ENCODE measurements around the gene TAOK3. TPM values are rescaled to one million over a fixed set of nuclear protein-coding genes. Genes with fewer than 3 reads are reported as not detected.

The TAOK3 gene
- total RNA-seq, 1 donor from 2014 or later, result 14.7 TPM

GRCh38 chr12:118327391-118327790, 45.3 kb downstream of the TAOK3 start:
- TF ChIP-seq, protein P1, sequence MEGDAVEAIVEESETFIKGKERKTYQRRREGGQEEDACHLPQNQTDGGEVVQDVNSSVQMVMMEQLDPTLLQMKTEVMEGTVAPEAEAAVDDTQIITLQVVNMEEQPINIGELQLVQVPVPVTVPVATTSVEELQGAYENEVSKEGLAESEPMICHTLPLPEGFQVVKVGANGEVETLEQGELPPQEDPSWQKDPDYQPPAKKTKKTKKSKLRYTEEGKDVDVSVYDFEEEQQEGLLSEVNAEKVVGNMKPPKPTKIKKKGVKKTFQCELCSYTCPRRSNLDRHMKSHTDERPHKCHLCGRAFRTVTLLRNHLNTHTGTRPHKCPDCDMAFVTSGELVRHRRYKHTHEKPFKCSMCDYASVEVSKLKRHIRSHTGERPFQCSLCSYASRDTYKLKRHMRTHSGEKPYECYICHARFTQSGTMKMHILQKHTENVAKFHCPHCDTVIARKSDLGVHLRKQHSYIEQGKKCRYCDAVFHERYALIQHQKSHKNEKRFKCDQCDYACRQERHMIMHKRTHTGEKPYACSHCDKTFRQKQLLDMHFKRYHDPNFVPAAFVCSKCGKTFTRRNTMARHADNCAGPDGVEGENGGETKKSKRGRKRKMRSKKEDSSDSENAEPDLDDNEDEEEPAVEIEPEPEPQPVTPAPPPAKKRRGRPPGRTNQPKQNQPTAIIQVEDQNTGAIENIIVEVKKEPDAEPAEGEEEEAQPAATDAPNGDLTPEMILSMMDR (IDR thresholded peaks at IDR 0.05; ENCODE audit: unreplicated experiment), result no peak
- Mint-ChIP-seq H3K27me3 (no peaks in the 10 kb centered on the region), H3K36me3 (ENCODE audit: insufficient read depth) (peaks cover 2% of the 10 kb centered on the region), H3K4me3 (ENCODE audit: low read depth) (no peak overlapping the region), H3K4me1 (ENCODE audit: low read depth) (no peaks in the 10 kb centered on the region), H3K27ac (no peak overlapping the region), H3K9me3 (ENCODE audit: low read depth) (no peaks in the 10 kb centered on the region)
- no peak for DNase-seq (ENCODE audit: low spot score, unreplicated experiment)

- no peak overlapping the region for H3K27ac Mint-ChIP-seq
- DNase-seq (ENCODE audit: low spot score, unreplicated experiment), result no peak
- H3K9me3 Mint-ChIP-seq (ENCODE audit: low read depth), result no peaks in the 10 kb centered on the region
- H3K27me3 Mint-ChIP-seq, result no peaks in the 10 kb centered on the region
- H3K4me3 Mint-ChIP-seq (ENCODE audit: low read depth), result no peak overlapping the region
- H3K4me1 Mint-ChIP-seq (ENCODE audit: low read depth), result no peaks in the 10 kb centered on the region
- H3K36me3 Mint-ChIP-seq (ENCODE audit: insufficient read depth), result peaks cover 2% of the 10 kb centered on the region
- TF ChIP-seq, protein P1 (IDR thresholded peaks at IDR 0.05; ENCODE audit: unreplicated experiment), result no peak
These were observed 45.7 kb downstream of the TAOK3 start for GRCh38 chr12:118326991-118327390.

GRCh38 chr12:118325081-118325480, 47.6 kb downstream of the TAOK3 start:
- H3K9me3 Mint-ChIP-seq (ENCODE audit: low read depth), result no peaks in the 10 kb centered on the region
- H3K4me1 Mint-ChIP-seq (ENCODE audit: low read depth), result no peaks in the 10 kb centered on the region
- no peak overlapping the region for H3K4me3 Mint-ChIP-seq (ENCODE audit: low read depth)
- DNase-seq (ENCODE audit: low spot score, unreplicated experiment), result no peak
- H3K27ac Mint-ChIP-seq, result no peak overlapping the region
- H3K36me3 Mint-ChIP-seq (ENCODE audit: insufficient read depth), result peaks cover 2% of the 10 kb centered on the region
- TF ChIP-seq, protein P1 (IDR thresholded peaks at IDR 0.05; ENCODE audit: unreplicated experiment), result no peak
- no peaks in the 10 kb centered on the region for H3K27me3 Mint-ChIP-seq

DNA sequence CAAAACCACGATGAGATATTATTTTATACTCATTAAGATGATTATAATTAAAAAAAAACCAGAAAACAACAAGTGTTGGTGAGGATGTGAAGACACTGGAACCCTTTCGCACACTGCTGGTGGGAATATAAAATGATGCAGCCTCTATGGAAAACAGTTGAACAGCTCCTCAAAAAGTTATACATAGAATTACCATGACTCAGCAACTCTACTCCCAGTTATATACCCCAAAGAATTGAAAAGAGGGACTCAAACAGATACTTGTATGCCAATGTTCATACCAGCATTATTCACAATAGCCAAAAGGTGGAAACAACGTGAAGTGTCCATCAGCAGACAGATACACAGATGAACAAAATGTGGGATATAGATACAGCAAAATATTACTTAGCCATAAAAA, 53.1 kb downstream of the TAOK3 start:
- TF ChIP-seq, protein P1 (IDR thresholded peaks at IDR 0.05; ENCODE audit: unreplicated experiment), result no peak
- H3K27me3 Mint-ChIP-seq, result no peaks in the 10 kb centered on the region
- peaks cover 4% of the 10 kb centered on the region for H3K36me3 Mint-ChIP-seq (ENCODE audit: insufficient read depth)
- no peak overlapping the region for H3K4me3 Mint-ChIP-seq (ENCODE audit: low read depth)
- no peaks in the 10 kb centered on the region for H3K4me1 Mint-ChIP-seq (ENCODE audit: low read depth)
- H3K9me3 Mint-ChIP-seq (ENCODE audit: low read depth), result peaks cover 7% of the 10 kb centered on the region
- no peak overlapping the region for H3K27ac Mint-ChIP-seq
- DNase-seq (ENCODE audit: low spot score, unreplicated experiment), result no peak

DNA sequence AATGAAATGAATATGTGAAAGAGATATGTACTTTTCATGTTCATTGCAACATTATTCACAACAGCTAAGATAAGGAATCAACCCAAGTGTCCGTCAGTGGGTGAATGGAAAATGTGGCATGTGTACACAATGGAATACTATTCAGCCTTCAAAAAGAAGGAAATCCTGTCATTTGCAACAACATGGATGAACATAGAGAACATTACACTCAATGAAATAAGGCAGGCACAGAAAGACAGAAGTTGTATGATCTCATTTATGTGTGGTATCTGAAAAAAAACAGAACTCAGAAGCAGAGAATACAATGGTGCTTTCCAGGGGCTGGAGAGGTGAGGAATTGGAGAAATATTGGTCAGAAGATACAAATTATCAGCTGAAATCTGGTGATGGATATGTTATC, 54.0 kb downstream of the TAOK3 start:
- no peak for DNase-seq (ENCODE audit: low spot score, unreplicated experiment)
- peaks cover 7% of the 10 kb centered on the region for H3K9me3 Mint-ChIP-seq (ENCODE audit: low read depth)
- no peak overlapping the region for H3K4me3 Mint-ChIP-seq (ENCODE audit: low read depth)
- TF ChIP-seq, protein P1 (IDR thresholded peaks at IDR 0.05; ENCODE audit: unreplicated experiment), result no peak
- H3K27ac Mint-ChIP-seq, result no peak overlapping the region
- no peaks in the 10 kb centered on the region for H3K27me3 Mint-ChIP-seq
- H3K36me3 Mint-ChIP-seq (ENCODE audit: insufficient read depth), result peaks cover 4% of the 10 kb centered on the region
- no peaks in the 10 kb centered on the region for H3K4me1 Mint-ChIP-seq (ENCODE audit: low read depth)
